Measurements from ENCODE around the gene ZNF83.
A peak's percentile ranks its signal among the peaks of the same experiment; 100 is the strongest.
"Not testable (repeated sequence)": the region's sequence is repeated elsewhere in the genome, so short reads cannot be mapped to it uniquely, and the experiment has no call there.

The ZNF83 gene

DNA sequence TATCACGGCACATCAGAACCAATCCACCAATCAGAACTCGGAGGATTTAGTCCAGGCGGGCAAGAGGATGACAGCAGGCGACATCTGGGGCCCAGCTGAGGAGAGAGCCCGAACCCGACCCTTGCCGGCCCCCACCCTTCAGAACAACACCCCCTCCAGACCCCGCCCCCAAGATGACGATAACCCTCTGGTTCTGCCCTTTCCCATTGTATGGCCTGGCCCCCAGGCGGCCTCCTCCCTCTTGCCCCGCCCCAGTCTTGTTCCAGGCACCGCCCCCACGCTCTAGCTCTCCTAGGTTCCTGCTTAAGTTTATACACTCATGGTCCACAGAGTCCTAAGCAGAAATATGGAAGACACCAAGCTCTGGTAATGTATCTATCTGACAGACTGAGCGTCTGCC, 2.8 kb upstream of the ZNF83 start:
- DNase-seq (ENCODE audit: low read depth in 1 of 2, low spot score in 1 of 2): no peak

- no peak for DNase-seq (ENCODE audit: low read depth in 1 of 2, low spot score in 1 of 2)
Measured at GRCh38 chr19:52639996-52640395, 1.8 kb upstream of the ZNF83 start.

DNA sequence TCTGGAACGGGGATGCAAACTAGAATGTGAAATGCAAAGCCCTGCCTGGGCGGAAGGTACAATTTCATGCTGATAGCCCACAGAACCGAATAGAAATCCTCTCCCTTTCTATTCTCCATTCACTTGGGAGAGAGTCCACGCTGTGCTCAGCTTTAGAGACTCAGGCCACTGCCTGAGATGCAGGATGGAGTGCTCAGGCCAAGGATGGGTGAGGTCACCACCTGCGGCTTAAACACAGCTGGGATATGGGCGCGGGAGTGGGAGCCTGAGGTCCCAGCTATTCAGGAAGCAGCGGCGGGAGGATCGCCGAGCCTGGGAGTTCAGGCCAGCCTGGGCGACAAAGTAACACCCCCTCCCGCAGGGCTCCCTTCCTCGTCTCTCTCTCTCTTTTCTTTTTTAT, 446 bp upstream of the ZNF83 start:
- no peak for DNase-seq (ENCODE audit: low read depth in 1 of 2, low spot score in 1 of 2)

DNA sequence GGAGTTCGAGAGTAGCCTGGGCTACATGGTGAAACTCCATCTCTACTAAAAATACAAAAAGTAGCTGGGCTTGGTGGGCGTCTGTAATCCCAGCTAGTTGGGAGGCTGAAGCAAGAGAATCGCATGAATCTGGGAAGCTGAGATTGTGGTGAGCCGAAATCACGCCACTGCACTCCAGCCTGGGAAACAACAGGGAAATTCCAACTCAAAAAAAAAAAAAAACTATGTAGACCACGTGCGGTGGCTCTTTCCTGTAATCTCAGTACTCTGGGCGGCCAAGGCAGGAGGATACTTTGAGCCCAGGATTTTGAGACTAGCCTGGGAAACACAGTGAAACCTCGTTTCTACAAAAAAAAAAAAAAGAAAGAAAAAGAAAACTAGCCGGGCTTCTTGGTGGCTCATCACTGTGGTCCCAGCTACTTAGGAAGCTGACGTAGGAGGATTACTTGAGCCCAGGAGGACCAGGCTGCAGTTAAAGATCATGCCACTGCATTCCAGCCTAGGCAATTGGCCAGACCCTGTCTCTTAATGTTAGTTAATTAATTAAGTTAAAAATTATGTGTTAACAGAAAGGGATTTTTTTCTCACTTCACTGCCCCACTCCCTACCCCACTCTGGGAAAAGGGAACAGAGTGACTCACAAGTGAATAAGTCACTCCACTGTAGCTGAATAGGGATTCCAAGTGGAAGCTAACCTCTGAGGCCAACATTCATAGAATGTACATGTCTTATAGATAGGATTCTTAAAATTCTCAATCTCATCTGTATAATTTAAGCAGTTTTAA, 2.2 kb downstream of the ZNF83 start:
- DNase-seq (ENCODE audit: low read depth in 1 of 2, low spot score in 1 of 2): no peak

- not testable (repeated sequence) for DNase-seq (ENCODE audit: low read depth in 1 of 2, low spot score in 1 of 2)
Measured at GRCh38 chr19:52627441-52627840, 10.7 kb downstream of the ZNF83 start.

DNA sequence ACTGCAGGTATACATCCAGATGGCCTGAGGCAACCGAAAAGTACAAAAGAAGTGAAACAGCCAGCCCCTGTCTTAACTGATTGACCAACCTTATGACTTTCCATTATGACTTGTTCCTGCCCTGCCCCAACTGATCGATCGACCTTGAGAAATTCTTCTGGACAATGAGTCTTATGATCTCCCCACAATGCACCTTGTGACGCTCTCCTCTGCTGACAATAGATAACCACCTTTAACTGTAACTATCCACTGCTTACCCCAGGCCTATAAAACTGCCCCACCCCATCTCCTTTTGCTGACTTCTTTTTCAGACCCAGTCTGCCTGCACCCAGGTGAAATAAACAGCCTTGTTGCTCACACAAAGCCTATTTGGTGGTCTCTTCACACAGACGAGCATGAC, 11.2 kb downstream of the ZNF83 start:
- DNase-seq (ENCODE audit: low read depth in 1 of 2, low spot score in 1 of 2): no peak

- no peak for DNase-seq (ENCODE audit: low read depth in 1 of 2, low spot score in 1 of 2)
Measured at GRCh38 chr19:52622261-52622660, 15.9 kb downstream of the ZNF83 start.

- DNase-seq (ENCODE audit: low read depth in 1 of 2, low spot score in 1 of 2): no peak
Measured at GRCh38 chr19:52621376-52621775, 16.8 kb downstream of the ZNF83 start.

DNA sequence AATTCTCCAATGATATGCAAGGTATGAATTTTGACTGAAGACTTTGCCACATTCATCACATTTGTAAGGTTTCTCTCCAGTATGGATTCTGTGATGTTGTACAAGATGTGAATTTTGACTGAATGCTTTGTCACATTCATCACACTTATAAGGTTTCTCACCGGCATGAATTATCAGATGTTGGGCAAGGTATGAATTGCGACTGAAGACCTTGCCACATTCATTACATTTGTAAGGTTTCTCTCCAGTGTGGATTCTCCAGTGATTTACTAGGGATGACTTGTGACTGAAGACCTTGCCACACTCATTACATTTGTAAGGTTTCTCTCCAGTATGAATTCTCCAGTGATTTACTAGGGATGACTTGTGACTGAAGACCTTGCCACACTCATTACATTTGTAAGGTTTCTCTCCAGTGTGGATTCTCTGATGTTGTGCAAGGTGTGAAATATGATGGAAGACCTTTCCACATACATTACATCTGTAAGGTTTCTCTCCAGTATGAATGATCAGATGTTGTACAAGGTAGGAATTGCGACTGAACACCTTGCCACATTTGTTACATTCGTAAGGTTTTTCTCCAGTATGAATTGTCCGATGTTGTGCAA, 24.8 kb downstream of the ZNF83 start:
- no peak for DNase-seq (ENCODE audit: low read depth in 1 of 2, low spot score in 1 of 2)

DNA sequence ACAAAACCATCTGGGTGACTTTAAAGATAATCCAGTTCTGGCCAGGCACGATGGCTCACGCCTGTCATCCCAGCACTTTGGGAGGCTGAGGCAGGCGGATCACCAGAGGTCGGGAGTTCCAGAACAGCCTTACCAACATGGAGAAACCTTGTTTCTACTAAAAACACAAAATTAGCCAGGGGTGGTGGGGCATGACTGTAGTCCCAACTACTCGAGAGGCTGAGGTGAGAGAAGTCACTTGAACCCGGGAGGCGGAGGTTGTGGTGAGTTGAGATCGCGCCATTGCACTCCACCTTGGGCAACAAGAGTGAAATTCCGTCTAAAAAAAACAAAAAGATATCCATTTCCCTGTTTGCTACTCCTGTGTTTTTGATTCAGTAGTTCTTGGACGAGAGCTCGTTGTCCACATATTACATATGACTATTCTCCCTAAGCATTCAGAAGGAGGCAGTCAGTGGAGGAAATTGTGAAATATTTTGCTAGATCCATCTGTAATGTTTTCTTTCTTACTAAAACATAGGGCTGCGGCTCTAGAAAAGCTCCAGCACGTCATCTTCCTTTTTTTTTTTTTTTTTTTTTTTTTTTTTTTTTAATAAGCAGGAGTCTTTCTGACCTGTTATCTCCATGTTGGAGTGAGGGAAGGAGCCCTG, 34.5 kb downstream of the ZNF83 start:
- DNase-seq (ENCODE audit: low read depth in 1 of 2, low spot score in 1 of 2): no peak

DNA sequence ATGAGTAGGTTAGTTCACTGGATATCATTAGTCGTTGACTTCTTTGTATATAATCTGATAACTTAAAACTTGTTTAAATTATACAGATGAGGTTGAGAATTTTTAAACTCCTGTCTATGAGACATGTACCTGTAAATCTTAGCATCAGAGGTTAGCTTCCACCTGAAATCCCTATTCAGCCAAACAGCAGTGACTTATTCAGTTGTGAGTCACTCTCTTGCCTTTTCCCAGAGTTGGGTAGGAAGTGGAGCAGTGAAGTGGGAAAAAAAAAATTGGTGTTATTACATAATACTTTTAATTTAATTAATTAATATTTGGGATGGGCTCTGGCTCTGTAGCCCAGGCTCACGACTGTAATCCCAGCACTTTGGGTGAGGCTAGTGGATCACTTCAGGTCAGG, 35.2 kb downstream of the ZNF83 start:
- DNase-seq (ENCODE audit: low read depth in 1 of 2, low spot score in 1 of 2): no peak

GRCh38 chr19:52601974-52602366, 36.2 kb downstream of the ZNF83 start:
- DNase-seq (ENCODE audit: low read depth in 1 of 2, low spot score in 1 of 2): not testable (repeated sequence)

DNA sequence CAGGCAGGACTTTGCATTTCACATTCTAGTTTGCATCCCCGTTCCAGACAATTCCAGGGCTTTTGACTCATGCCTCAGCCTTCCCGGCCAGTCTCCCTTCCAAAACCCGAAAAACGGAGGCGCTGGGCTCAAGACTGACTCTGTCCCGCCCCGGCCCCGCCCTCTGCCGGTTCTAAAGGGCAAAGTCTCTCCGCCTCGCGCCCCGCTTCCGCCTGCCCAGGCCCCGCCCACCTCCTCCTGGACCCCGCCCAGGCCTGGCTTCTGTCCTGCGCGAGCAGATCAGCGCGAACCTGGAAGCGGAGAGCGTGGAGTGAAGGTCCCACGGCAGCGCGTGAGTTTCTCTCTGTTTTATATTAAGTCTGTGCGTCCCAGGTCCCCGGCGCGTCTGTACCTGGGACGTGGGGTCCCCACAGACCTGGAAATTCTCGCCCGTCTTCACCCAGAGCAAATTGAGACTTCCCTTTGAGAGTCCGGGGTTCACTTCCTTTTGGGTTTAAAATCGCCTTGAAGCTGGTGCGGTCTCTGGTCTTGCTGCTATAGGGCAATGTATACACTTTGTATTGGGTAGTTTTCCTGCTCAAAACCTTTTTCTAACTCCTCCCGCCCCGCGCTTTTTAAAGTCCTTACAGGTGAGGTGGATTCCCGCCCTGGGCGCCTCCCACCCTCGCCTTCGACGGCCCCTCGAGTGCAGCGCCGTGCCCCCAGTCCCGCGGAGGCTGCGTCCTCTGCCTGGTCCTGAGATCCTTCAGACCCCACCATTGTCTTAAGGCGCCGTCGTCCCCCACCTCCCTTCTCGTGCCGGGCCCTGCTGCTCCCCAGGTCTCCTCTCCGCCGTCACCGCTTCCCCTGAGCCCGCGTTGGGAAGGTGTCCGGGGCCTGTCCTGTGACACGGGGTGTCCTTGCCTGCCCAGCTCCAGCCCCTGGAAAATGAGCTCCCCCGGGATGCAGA, 36.9 kb downstream of the ZNF83 start:
- DNase-seq (ENCODE audit: low read depth in 1 of 2, low spot score in 1 of 2): peak; percentile 89 to 91

GRCh38 chr19:52600639-52601024, 37.5 kb downstream of the ZNF83 start:
- DNase-seq (ENCODE audit: low read depth in 1 of 2, low spot score in 1 of 2): no peak

DNA sequence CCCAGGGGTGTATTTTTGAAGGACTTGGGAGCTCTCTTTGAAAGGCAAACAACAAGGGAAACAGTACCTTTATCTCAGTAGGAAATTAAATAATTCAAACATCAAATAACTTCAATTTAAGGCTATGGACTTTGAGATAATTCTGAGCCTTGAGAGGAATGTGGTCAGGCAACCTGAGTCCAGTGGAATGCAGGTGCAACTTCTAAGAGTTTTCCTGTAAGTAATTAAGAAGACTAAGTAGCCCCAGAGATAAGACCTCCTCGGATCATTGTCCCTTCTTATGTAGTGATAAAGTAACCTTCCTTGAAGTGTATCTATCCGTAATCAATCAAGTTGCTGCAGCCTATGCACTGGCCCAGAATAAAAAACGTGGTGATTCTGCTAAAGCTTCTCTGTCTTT, 38.9 kb downstream of the ZNF83 start:
- DNase-seq (ENCODE audit: low read depth in 1 of 2, low spot score in 1 of 2): no peak

- DNase-seq (ENCODE audit: low read depth in 1 of 2, low spot score in 1 of 2): not testable (repeated sequence)
Measured at GRCh38 chr19:52593441-52593840, 44.7 kb downstream of the ZNF83 start.

DNA sequence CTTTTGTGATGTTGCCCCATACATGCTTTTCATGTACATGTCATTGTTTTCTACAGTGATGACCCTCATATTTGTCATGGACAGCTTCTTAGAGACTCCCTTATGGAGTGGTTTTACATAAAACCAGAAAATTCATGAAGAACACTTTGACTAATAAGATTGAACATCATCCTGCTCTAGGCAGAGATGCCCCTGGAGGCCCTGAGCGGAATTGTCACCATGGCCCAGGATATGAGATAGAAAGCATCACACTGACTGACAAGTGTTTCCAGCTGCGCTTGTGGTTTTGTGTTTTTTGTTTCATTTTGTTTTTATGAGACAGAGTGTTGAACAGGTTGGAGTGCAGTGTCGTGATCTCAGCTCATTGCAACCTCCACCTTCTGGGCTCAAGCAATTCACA, 45.9 kb downstream of the ZNF83 start:
- no peak for DNase-seq (ENCODE audit: low read depth in 1 of 2, low spot score in 1 of 2)

DNA sequence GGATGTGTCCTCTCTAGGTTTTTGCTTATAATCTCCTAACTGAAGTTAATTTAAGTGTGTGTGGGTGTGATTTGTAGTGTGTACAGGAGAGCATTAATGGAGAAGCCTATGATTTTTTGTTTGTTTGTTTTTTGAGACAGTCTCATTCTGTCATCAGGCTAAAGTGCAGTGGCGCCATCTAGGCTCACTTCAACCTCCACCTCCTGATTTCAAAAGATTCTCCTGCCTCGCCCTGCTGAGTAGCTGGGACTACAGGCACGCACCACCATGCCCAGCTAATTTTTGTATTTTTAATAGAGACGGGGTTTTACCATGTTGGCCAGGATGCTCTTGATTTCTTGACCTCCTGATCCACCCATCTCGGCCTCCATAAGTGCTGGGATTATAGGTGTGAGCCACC, 47.4 kb downstream of the ZNF83 start:
- DNase-seq (ENCODE audit: low read depth in 1 of 2, low spot score in 1 of 2): no peak

- no peak for DNase-seq (ENCODE audit: low read depth in 1 of 2, low spot score in 1 of 2)
Measured at GRCh38 chr19:52585604-52586003, 52.6 kb downstream of the ZNF83 start.

GRCh38 chr19:52584736-52585440, 53.3 kb downstream of the ZNF83 start:
- no peak for DNase-seq (ENCODE audit: low read depth in 1 of 2, low spot score in 1 of 2)

Measured in activated CD4-positive, alpha-beta T cell treated with anti-CD3 and anti-CD28 coated beads, Interleukin-2, amount 50 U/mL, for 24 hours (primary cell).